HG03521 (cell line): ENCODE measurements around the gene CFAP299.

Experiments used
- ATAC-seq: cut with Tn5 transposase; IDR thresholded peaks from one replicate; pipeline ENCODE4 v1.9.1; 2021; ENCODE audit warnings: mild to moderate bottlenecking, moderate library complexity; ENCODE audit not compliant: unreplicated experiment

The CFAP299 gene

GRCh38 chr4:80495865-80496264 lies 160.3 kb downstream of the CFAP299 start:
- no peak for ATAC-seq

- ATAC-seq: no peak
Measured at GRCh38 chr4:80498725-80499124, 163.2 kb downstream of the CFAP299 start.

- ATAC-seq: no peak
Measured at GRCh38 chr4:80500613-80501012, 165.1 kb downstream of the CFAP299 start.

GRCh38 chr4:80507077-80507476 lies 171.5 kb downstream of the CFAP299 start:
- no peak for ATAC-seq

- ATAC-seq: peak; percentile 76
Measured at GRCh38 chr4:80507507-80507906, 172.0 kb downstream of the CFAP299 start.

- no peak for ATAC-seq
Measured at GRCh38 chr4:80515496-80515895, 180.0 kb downstream of the CFAP299 start.

- ATAC-seq: no peak
Measured at GRCh38 chr4:80521438-80521837, 185.9 kb downstream of the CFAP299 start.

- no peak for ATAC-seq
Measured at GRCh38 chr4:80526697-80527096, 191.2 kb downstream of the CFAP299 start.

- ATAC-seq: no peak
Measured at GRCh38 chr4:80529026-80529425, 193.5 kb downstream of the CFAP299 start.

GRCh38 chr4:80532674-80533333 lies 197.3 kb downstream of the CFAP299 start:
- ATAC-seq: no peak

GRCh38 chr4:80535551-80535950 lies 200.0 kb downstream of the CFAP299 start:
- ATAC-seq: no peak

- no peak for ATAC-seq
Measured at GRCh38 chr4:80538276-80538926, 202.9 kb downstream of the CFAP299 start.

GRCh38 chr4:80539190-80539589 lies 203.7 kb downstream of the CFAP299 start:
- no peak for ATAC-seq

- no peak for ATAC-seq
Measured at GRCh38 chr4:80540349-80540748, 204.8 kb downstream of the CFAP299 start.

- ATAC-seq: peak; percentile 82
Measured at GRCh38 chr4:80540785-80541469, 205.4 kb downstream of the CFAP299 start.

- no peak for ATAC-seq
Measured at GRCh38 chr4:80542747-80543146, 207.2 kb downstream of the CFAP299 start.

- ATAC-seq: no peak
Measured at GRCh38 chr4:80560337-80560736, 224.8 kb downstream of the CFAP299 start.

GRCh38 chr4:80566203-80566872 lies 230.8 kb downstream of the CFAP299 start:
- no peak for ATAC-seq

- ATAC-seq: no peak
Measured at GRCh38 chr4:80568891-80569290, 233.4 kb downstream of the CFAP299 start.

GRCh38 chr4:80576796-80577195 lies 241.3 kb downstream of the CFAP299 start:
- ATAC-seq: no peak

- no peak for ATAC-seq
Measured at GRCh38 chr4:80578001-80578400, 242.5 kb downstream of the CFAP299 start.

- no peak for ATAC-seq
Measured at GRCh38 chr4:80585542-80585941, 250.0 kb downstream of the CFAP299 start.
